OCI-LY7 (cell line): Measurements from ENCODE around the gene TYMP.

ENCODE experiments used
- EZH2phosphoT487 ChIP-seq: fragments of 200-600 bp; sonication (generic); IDR thresholded peaks from 2 replicates; pipeline ENCODE4 v1.6.1; 2018; ENCODE audit warnings: low read depth, borderline replicate concordance, mild to moderate bottlenecking, mixed run types, antibody characterized with exemption, low read length, moderate library complexity, mixed read lengths
- TF ChIP-seq, protein P1 (sequence below): fragments of 200-600 bp; sonication (generic); conservative IDR thresholded peaks from 2 replicates; pipeline ENCODE4 v1.5.1; 2014; ENCODE audit warnings: mild to moderate bottlenecking, antibody characterized with exemption, low read length, moderate library complexity, mixed read lengths

GRCh38 chr22:50570861-50571260 lies 41.0 kb upstream of the TYMP start:
- TF ChIP-seq, protein P1, sequence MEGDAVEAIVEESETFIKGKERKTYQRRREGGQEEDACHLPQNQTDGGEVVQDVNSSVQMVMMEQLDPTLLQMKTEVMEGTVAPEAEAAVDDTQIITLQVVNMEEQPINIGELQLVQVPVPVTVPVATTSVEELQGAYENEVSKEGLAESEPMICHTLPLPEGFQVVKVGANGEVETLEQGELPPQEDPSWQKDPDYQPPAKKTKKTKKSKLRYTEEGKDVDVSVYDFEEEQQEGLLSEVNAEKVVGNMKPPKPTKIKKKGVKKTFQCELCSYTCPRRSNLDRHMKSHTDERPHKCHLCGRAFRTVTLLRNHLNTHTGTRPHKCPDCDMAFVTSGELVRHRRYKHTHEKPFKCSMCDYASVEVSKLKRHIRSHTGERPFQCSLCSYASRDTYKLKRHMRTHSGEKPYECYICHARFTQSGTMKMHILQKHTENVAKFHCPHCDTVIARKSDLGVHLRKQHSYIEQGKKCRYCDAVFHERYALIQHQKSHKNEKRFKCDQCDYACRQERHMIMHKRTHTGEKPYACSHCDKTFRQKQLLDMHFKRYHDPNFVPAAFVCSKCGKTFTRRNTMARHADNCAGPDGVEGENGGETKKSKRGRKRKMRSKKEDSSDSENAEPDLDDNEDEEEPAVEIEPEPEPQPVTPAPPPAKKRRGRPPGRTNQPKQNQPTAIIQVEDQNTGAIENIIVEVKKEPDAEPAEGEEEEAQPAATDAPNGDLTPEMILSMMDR, result no peak
- TF ChIP-seq EZH2phosphoT487, result no peak
